Measurements from ENCODE around the gene OSBPL8. TPM values are rescaled to one million over a fixed set of nuclear protein-coding genes. Genes with fewer than 3 reads are reported as not detected.

Gene OSBPL8
- total and polyA plus RNA-seq, 2 of the 8 experiments (the other 6 are each of a cell fraction or from before 2014, with no cell fraction given): 10.9 to 81.1 TPM

DNA sequence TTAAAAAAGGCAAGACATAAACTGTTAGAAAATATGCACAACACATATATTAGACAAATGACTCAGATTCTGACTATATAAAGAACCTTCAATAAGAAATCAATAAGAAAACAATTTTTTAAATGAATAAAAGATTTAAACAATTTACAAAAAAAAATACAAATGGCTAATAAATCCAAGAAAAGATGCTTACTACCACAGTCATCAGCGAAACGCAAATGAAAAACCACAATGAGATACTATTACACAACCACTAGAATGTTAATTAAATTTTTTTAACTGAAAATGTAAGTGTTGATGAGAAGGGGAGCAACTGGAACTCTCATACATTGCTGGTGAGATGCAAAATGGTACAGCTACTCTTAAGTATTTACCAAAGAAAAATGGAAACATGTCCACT, 24.4 kb downstream of the OSBPL8 start:
- H3K23ac ChIP-seq (ENCODE audit: insufficient read length): no peak overlapping the region
- no peaks in the 10 kb centered on the region for H3K27me3 ChIP-seq (replicated peaks in 1 of 4; ENCODE audit: control insufficient read depth in 3 of 4, extremely low read depth in 1 of 4, insufficient read depth in 3 of 4, low read length in 3 of 4)
- no peak overlapping the region for H2AK5ac ChIP-seq (ENCODE audit: low read depth, low read length)
- H3K36me3 ChIP-seq (ENCODE audit: control insufficient read depth in 2 of 4, insufficient read depth in 4 of 4, low read length in 3 of 4): peaks cover 0 to 3% (median 0%) of the 10 kb centered on the region in 4 experiments; a peak in 1 of 8 replicates
- ChIA-PET CTCF (ENCODE audit: partially characterized antibody) (no interaction called here), POLR2A (ENCODE audit: partially characterized antibody) (no interaction called here)
- DNase-seq (ENCODE audit: low read depth in 1 of 2, low spot score in 2 of 2): no peak
- H3K79me2 ChIP-seq (ENCODE audit: control insufficient read depth in 1 of 2, insufficient read depth in 2 of 2, low read length in 2 of 2): peaks cover 0 to 85% of the 10 kb centered on the region in 2 experiments; a peak in 3 of 4 replicates
- H4K20me1 ChIP-seq (replicated peaks in 1 of 2; ENCODE audit: control insufficient read depth in 1 of 2, insufficient read depth in 2 of 2, low read length in 2 of 2): no peaks in the 10 kb centered on the region
- no peak overlapping the region for H2BK120ac ChIP-seq (replicated peaks; ENCODE audit: low read depth, low read length)
- no peaks in the 10 kb centered on the region for H3K79me1 ChIP-seq (ENCODE audit: low read depth, low read length)
- no peak overlapping the region for H3K4me2 ChIP-seq (ENCODE audit: insufficient read depth in 1 of 2, low read depth in 2 of 2, low read length in 2 of 2)
- H3K14ac ChIP-seq (ENCODE audit: insufficient read length): no peak overlapping the region
- H2AFZ ChIP-seq (ENCODE audit: low read length): no peak overlapping the region
- H2BK15ac ChIP-seq (ENCODE audit: low read length): no peak overlapping the region
- peaks cover 0 to 3% (median 0%) of the 10 kb centered on the region in 4 experiments; a peak in 3 of 7 replicates for H3K4me1 ChIP-seq (replicated peaks in 1 of 4; ENCODE audit: control insufficient read depth in 3 of 4, insufficient read depth in 4 of 4, low read length in 3 of 4)
- no peak overlapping the region for H2BK5ac ChIP-seq (ENCODE audit: low read depth, low read length)
- no peak for FAIRE-seq
- WGBS, 2 experiments (ENCODE audit: extremely low coverage in 1 of 2, insufficient coverage in 1 of 2, insufficient read length in 1 of 2, insufficient replicate concordance in 2 of 2, low coverage in 1 of 2, low lambda C conversion rate in 2 of 2, missing lambda C conversion rate in 1 of 2): 97% methylated on average over 2 of the region's 2 CpGs; no CpG with 5 or more reads in 1 of the 2 experiments
- H3K23me2 ChIP-seq (ENCODE audit: low read depth, low read length): no peaks in the 10 kb centered on the region
- H3K18ac ChIP-seq (ENCODE audit: extremely low read depth, low read length): no peak overlapping the region
- H3K9me3 ChIP-seq (ENCODE audit: insufficient read depth in 2 of 2, low read depth in 1 of 2, low read length in 1 of 2): no peaks in the 10 kb centered on the region
- no peak overlapping the region for H4K8ac ChIP-seq (ENCODE audit: extremely low read depth, insufficient read depth, low read length)
- no peak overlapping the region for H3K4me3 ChIP-seq (ENCODE audit: extremely low read depth in 1 of 4, insufficient read depth in 2 of 4, low read depth in 3 of 4, low read length in 4 of 4)
- H3K27ac ChIP-seq (ENCODE audit: low read depth, low read length): no peak overlapping the region
- no peak overlapping the region for H4K5ac ChIP-seq (ENCODE audit: insufficient read length, low read depth, low read length)
- no peak overlapping the region for H2BK20ac ChIP-seq (ENCODE audit: low read length)
- H3K4ac ChIP-seq (replicated peaks; ENCODE audit: insufficient read length, low read depth, low read length): no peak overlapping the region
- H3K9ac ChIP-seq (replicated peaks in 1 of 4; ENCODE audit: extremely low read depth in 1 of 4, low read depth in 3 of 4, low read length in 3 of 4): no peak overlapping the region
- TF ChIP-seq, protein P1, sequence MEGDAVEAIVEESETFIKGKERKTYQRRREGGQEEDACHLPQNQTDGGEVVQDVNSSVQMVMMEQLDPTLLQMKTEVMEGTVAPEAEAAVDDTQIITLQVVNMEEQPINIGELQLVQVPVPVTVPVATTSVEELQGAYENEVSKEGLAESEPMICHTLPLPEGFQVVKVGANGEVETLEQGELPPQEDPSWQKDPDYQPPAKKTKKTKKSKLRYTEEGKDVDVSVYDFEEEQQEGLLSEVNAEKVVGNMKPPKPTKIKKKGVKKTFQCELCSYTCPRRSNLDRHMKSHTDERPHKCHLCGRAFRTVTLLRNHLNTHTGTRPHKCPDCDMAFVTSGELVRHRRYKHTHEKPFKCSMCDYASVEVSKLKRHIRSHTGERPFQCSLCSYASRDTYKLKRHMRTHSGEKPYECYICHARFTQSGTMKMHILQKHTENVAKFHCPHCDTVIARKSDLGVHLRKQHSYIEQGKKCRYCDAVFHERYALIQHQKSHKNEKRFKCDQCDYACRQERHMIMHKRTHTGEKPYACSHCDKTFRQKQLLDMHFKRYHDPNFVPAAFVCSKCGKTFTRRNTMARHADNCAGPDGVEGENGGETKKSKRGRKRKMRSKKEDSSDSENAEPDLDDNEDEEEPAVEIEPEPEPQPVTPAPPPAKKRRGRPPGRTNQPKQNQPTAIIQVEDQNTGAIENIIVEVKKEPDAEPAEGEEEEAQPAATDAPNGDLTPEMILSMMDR (IDR thresholded peaks at IDR 0.05; ENCODE audit: control extremely low read depth in 1 of 3, insufficient read depth in 1 of 3, low read depth in 1 of 3, low read length in 3 of 3): no peak
- TF ChIP-seq RNF2 (IDR thresholded peaks at IDR 0.05; ENCODE audit: borderline replicate concordance, low read depth, low read length, missing control alignments, poor library complexity, severe bottlenecking): no peak
- no peak for TF ChIP-seq TAF7 (optimal IDR thresholded peaks at IDR 0.05; ENCODE audit: borderline replicate concordance, low read depth, low read length)
- TF ChIP-seq CHD1 (IDR thresholded peaks at IDR 0.05; ENCODE audit: low read depth, low read length): no peak
- TF ChIP-seq EZH2 (IDR thresholded peaks at IDR 0.05; ENCODE audit: low read depth, low read length, severe bottlenecking): no peak
- no peak for TF ChIP-seq SIRT6 (IDR thresholded peaks at IDR 0.05; ENCODE audit: low read length)
- no peak for TF ChIP-seq ZNF274 (IDR thresholded peaks at IDR 0.05; ENCODE audit: borderline replicate concordance, extremely low read depth, low read length)
- no peak for TF ChIP-seq TBP (IDR thresholded peaks at IDR 0.05; ENCODE audit: low read depth, low read length)
- TF ChIP-seq, protein P2, sequence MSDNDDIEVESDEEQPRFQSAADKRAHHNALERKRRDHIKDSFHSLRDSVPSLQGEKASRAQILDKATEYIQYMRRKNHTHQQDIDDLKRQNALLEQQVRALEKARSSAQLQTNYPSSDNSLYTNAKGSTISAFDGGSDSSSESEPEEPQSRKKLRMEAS (IDR thresholded peaks at IDR 0.05): no peak
- no peak overlapping the region for H2BK12ac ChIP-seq (ENCODE audit: low read depth, low read length)
- H4K91ac ChIP-seq (replicated peaks; ENCODE audit: insufficient read length, low read length): no peak overlapping the region
- no peak overlapping the region for H3K56ac ChIP-seq (replicated peaks; ENCODE audit: insufficient read length, low read depth, low read length)

All from H1 (cell line).